HUES6 (cell line): ENCODE results near the gene MTURN.

Experiments used
- H3K27ac ChIP-seq: 2 replicates; pipeline ENCODE4 v1.7.0; 2013; ENCODE audit warnings: low read depth, mild to moderate bottlenecking, low read length, inconsistent platforms
- H3K27me3 ChIP-seq: 2 replicates; pipeline ENCODE4 v1.6.1; 2013; ENCODE audit warnings: low read length; ENCODE audit not compliant: control insufficient read depth, insufficient read depth
- H3K36me3 ChIP-seq: 2 replicates; pipeline ENCODE4 v1.6.1; 2013; ENCODE audit warnings: low read length; ENCODE audit not compliant: control insufficient read depth, insufficient read depth
- H3K4me1 ChIP-seq: 2 replicates; pipeline ENCODE4 v1.6.1; 2013; ENCODE audit warnings: low read length; ENCODE audit not compliant: control insufficient read depth, insufficient read depth
- H3K4me3 ChIP-seq: 2 replicates; pipeline ENCODE4 v1.5.1; 2013; ENCODE audit warnings: low read depth, low read length
- H3K9ac ChIP-seq: one replicate; pipeline ENCODE4 v1.6.1; 2013; ENCODE audit warnings: mild to moderate bottlenecking, low read length
- H3K9me3 ChIP-seq: 2 replicates; pipeline ENCODE4 v1.6.1; 2013; ENCODE audit warnings: low read depth, low read length; ENCODE audit not compliant: control insufficient read depth, insufficient read depth

The MTURN gene

GRCh38 chr7:30147785-30148184, 13.0 kb downstream of the MTURN start:
- H3K9me3 ChIP-seq, result no peaks in the 10 kb centered on the region

DNA sequence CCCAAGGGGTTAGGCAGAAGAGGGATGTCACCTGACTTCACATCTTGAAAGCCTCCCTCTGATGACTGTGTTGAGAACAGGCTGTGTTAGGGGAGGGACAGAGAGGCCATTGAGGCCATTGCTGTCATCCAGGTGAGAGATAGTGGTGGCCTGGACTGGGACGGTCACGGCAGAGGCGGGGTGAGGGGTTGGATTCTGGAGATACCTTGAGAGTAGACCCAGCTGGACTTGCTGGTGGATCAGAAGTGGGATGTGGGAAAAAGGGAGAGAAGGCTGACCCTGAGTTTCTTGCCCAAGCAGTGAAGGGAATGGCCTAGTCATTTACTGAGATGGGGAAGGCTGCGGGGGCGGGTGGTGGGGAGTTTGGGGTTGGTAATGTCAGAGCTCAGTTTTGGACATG, 13.6 kb downstream of the MTURN start:
- H3K4me3 ChIP-seq, result no peak overlapping the region
- H3K9me3 ChIP-seq, result no peaks in the 10 kb centered on the region
- H3K27ac ChIP-seq, result no peak overlapping the region
- H3K27me3 ChIP-seq, result no peaks in the 10 kb centered on the region
- H3K36me3 ChIP-seq, result 0 out of 2 replicates have a peak, but pooled peaks cover 3% of the 10 kb centered on the region
- H3K9ac ChIP-seq, result no peak overlapping the region
- H3K4me1 ChIP-seq, result peaks cover 17% of the 10 kb centered on the region

More at GRCh38 chr7:30147785-30148184, 13.0 kb downstream of the MTURN start:
- Histone ChIP-seq H3K27ac (no peak overlapping the region), H3K4me1 (peaks cover 17% of the 10 kb centered on the region), H3K36me3 (0 out of 2 replicates have a peak, but pooled peaks cover 3% of the 10 kb centered on the region), H3K27me3 (no peaks in the 10 kb centered on the region), H3K9ac (no peak overlapping the region), H3K4me3 (no peak overlapping the region)

DNA sequence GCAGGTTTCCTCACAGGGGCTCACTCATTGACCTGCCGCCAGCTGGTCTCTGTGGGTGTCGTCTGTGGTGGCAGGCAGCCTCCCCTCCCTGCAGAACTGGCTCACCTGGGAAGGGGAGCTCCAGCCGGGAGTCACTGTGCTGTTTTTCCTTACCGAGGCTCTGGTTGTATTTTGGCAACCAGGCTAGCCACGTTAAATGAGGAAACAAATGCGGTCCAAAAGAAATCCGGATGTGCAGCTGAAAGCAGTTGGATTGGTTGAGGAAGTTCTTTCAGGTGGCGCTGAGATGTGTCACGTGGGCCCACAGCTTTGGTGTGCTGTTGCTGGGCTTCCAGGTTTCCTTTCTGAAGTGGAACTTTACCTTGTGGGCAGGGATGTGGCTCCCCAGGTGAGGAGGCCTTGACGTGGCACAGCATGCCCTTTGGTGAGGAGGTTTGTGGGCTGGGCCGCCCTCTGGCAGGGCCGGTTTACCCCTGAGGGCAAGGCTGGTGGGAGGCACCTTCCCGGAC, 14.2 kb downstream of the MTURN start:
- H3K27me3 ChIP-seq, result no peaks in the 10 kb centered on the region
- H3K4me1 ChIP-seq, result peaks cover 17% of the 10 kb centered on the region
- H3K36me3 ChIP-seq, result 0 out of 2 replicates have a peak, but pooled peaks cover 3% of the 10 kb centered on the region
- no peak overlapping the region for H3K27ac ChIP-seq
- H3K9ac ChIP-seq, result no peak overlapping the region
- no peaks in the 10 kb centered on the region for H3K9me3 ChIP-seq
- no peak overlapping the region for H3K4me3 ChIP-seq

- Histone ChIP-seq H3K9me3 (no peaks in the 10 kb centered on the region), H3K36me3 (0 out of 2 replicates have a peak, but pooled peaks cover 3% of the 10 kb centered on the region), H3K4me1 (peaks cover 17% of the 10 kb centered on the region), H3K9ac (no peak overlapping the region), H3K4me3 (no peak overlapping the region), H3K27ac (no peak overlapping the region), H3K27me3 (no peaks in the 10 kb centered on the region)
Measured at GRCh38 chr7:30149640-30150272, 15.0 kb downstream of the MTURN start.

DNA sequence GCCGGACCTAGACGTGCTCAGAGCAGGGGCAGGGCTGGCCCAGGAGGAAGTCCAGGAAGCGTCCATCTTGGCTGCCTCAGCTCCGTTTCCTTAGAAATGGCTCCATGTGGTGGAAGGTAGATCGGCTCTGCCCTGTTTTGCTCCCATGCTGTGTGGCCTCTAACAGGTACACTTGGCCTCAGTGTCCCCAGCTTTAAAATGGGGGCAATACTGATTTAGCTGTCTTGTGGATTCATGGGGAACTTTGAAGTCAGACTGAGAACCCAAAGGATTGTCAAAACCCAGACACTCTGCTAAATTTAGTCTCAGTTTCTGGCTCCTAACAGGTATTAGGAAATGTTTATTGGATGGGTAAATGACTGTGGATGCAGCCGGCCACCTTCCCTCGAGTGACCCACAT, 15.9 kb downstream of the MTURN start:
- H3K4me1 ChIP-seq, result peaks cover 21% of the 10 kb centered on the region
- no peak overlapping the region for H3K9ac ChIP-seq
- 0 out of 2 replicates have a peak, but pooled peaks cover 3% of the 10 kb centered on the region for H3K36me3 ChIP-seq
- H3K4me3 ChIP-seq, result no peak overlapping the region
- no peaks in the 10 kb centered on the region for H3K27me3 ChIP-seq
- H3K9me3 ChIP-seq, result no peaks in the 10 kb centered on the region
- no peak overlapping the region for H3K27ac ChIP-seq

GRCh38 chr7:30154111-30154587, 19.4 kb downstream of the MTURN start:
- Histone ChIP-seq H3K4me3 (no peak overlapping the region), H3K27ac (no peak overlapping the region)

GRCh38 chr7:30155481-30155880, 20.7 kb downstream of the MTURN start:
- H3K9ac ChIP-seq, result no peak overlapping the region
- H3K4me1 ChIP-seq, result peaks cover 26% of the 10 kb centered on the region
- H3K9me3 ChIP-seq, result no peaks in the 10 kb centered on the region
- no peak overlapping the region for H3K4me3 ChIP-seq
- no peak overlapping the region for H3K27ac ChIP-seq
- no peaks in the 10 kb centered on the region for H3K27me3 ChIP-seq
- H3K36me3 ChIP-seq, result 0 out of 2 replicates have a peak, but pooled peaks cover 3% of the 10 kb centered on the region

More at GRCh38 chr7:30154111-30154587, 19.4 kb downstream of the MTURN start:
- Histone ChIP-seq H3K9ac (no peak overlapping the region), H3K36me3 (0 out of 2 replicates have a peak, but pooled peaks cover 3% of the 10 kb centered on the region), H3K27me3 (no peaks in the 10 kb centered on the region), H3K9me3 (no peaks in the 10 kb centered on the region), H3K4me1 (peaks cover 17% of the 10 kb centered on the region; the same call in 1 of the 2 replicates)

DNA sequence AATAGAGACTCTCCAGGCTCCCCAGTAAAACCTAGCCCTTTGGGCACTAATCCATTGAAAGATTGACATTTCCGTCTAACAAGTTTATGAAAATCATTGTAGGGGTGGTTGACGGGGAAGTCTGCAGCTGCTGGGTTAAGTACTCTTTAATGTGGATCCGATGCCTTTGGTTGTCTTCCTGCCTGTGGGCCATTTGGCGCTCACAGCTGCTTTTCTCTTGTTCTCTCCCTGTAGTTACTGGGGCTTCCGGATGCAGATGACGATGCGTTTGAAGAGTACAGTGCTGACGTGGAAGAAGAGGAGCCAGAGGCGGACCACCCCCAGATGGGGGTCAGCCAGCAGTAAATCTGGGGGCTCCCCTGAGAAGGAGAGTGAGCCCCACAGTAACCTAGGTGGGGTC, 22.4 kb downstream of the MTURN start:
- H3K9me3 ChIP-seq, result no peaks in the 10 kb centered on the region
- H3K4me3 ChIP-seq, result no peak overlapping the region
- H3K4me1 ChIP-seq, result peaks cover 36% of the 10 kb centered on the region
- no peak overlapping the region for H3K27ac ChIP-seq
- H3K27me3 ChIP-seq, result no peaks in the 10 kb centered on the region
- no peaks in the 10 kb centered on the region for H3K36me3 ChIP-seq
- no peak overlapping the region for H3K9ac ChIP-seq

DNA sequence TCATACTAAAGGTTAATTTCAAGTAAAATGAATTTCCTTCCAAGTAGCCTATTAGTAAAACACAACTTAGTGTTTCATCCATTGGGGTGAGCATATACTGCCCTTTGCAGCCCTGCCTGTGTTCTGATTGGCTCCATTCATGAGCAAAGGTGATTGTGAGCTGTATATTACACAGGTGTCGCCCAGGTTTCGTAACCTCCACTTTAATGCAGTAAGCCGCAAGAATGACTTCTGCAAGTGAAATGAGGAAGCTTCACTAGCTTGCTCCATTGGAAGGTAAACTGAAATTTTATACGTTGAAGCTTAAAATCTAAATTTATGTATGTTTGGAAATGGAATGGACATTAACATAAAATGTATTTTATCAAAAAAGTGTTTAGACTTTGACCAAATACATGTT, 24.4 kb downstream of the MTURN start:
- no peak overlapping the region for H3K9ac ChIP-seq
- no peak overlapping the region for H3K27ac ChIP-seq
- no peaks in the 10 kb centered on the region for H3K36me3 ChIP-seq
- peaks cover 53% of the 10 kb centered on the region for H3K4me1 ChIP-seq
- H3K27me3 ChIP-seq, result no peaks in the 10 kb centered on the region
- H3K4me3 ChIP-seq, result no peak overlapping the region
- H3K9me3 ChIP-seq, result no peaks in the 10 kb centered on the region

- H3K9me3 ChIP-seq, result no peaks in the 10 kb centered on the region
- H3K9ac ChIP-seq, result no peak overlapping the region
- no peaks in the 10 kb centered on the region for H3K27me3 ChIP-seq
- H3K36me3 ChIP-seq, result no peaks in the 10 kb centered on the region
- no peak overlapping the region for H3K27ac ChIP-seq
- H3K4me1 ChIP-seq, result peaks cover 53% of the 10 kb centered on the region
- no peak overlapping the region for H3K4me3 ChIP-seq
Measured at GRCh38 chr7:30159698-30160143, 24.9 kb downstream of the MTURN start.

GRCh38 chr7:30160329-30160728, 25.5 kb downstream of the MTURN start:
- H3K9ac ChIP-seq, result no peak overlapping the region
- H3K27ac ChIP-seq, result no peak overlapping the region
- no peaks in the 10 kb centered on the region for H3K27me3 ChIP-seq
- no peak overlapping the region for H3K4me3 ChIP-seq
- H3K4me1 ChIP-seq, result peaks cover 51% of the 10 kb centered on the region
- H3K9me3 ChIP-seq, result no peaks in the 10 kb centered on the region
- H3K36me3 ChIP-seq, result no peaks in the 10 kb centered on the region
